Neuronal stem cell (in vitro differentiated cells): Measurements from ENCODE around the gene LRRC27.

ENCODE experiments used
- DNase-seq: peaks from one replicate; pipeline ENCODE4 v3.0.0-alpha.2; 2013; ENCODE audit warnings: low spot score
- H2AFZ ChIP-seq: one replicate; pipeline ENCODE4 v1.6.1; 2013; ENCODE audit warnings: mild to moderate bottlenecking, low read length, inconsistent platforms
- H2AK5ac ChIP-seq: 2 replicates; pipeline ENCODE4 v1.6.1; 2013; ENCODE audit warnings: low read depth, mild to moderate bottlenecking, inconsistent platforms, low read length, moderate library complexity, mixed read lengths
- H2BK120ac ChIP-seq: 2 replicates; pipeline ENCODE4 v1.6.1; 2013; ENCODE audit warnings: low read depth, mild to moderate bottlenecking, inconsistent platforms, low read length, moderate library complexity, mixed read lengths
- H2BK12ac ChIP-seq: one replicate; pipeline ENCODE4 v1.6.1; 2013; ENCODE audit warnings: low read length, inconsistent platforms
- H2BK15ac ChIP-seq: 2 replicates; pipeline ENCODE4 v1.6.1; 2013; ENCODE audit warnings: mild to moderate bottlenecking, low read length, inconsistent platforms, mixed read lengths
- H2BK5ac ChIP-seq: one replicate; pipeline ENCODE4 v1.6.1; 2013; ENCODE audit warnings: inconsistent platforms, mild to moderate bottlenecking, low read length, moderate library complexity
- H3K14ac ChIP-seq: one replicate; pipeline ENCODE4 v1.6.1; 2013; ENCODE audit warnings: low read length, inconsistent platforms
- H3K18ac ChIP-seq: 2 replicates; pipeline ENCODE4 v1.6.1; 2013; ENCODE audit warnings: low read length, inconsistent platforms
- H3K23ac ChIP-seq: 2 replicates; pipeline ENCODE4 v1.6.1; 2013; ENCODE audit warnings: low read depth, mild to moderate bottlenecking, mixed read lengths, low read length, inconsistent platforms; ENCODE audit not compliant: poor library complexity
- H3K27ac ChIP-seq: replicated peaks from 3 replicates; pipeline ENCODE4 v1.5.1; 2013; ENCODE audit warnings: low read length, inconsistent platforms
- H3K27me3 ChIP-seq, 3 experiments: 2 replicates each; pipeline ENCODE4 v1.6.1; 2013; ENCODE audit warnings: low read length in 3 of 3, mild to moderate bottlenecking in 2 of 3, inconsistent platforms in 1 of 3, low read depth in 1 of 3, mixed read lengths in 1 of 3, moderate library complexity in 1 of 3; ENCODE audit not compliant: control insufficient read depth in 3 of 3, insufficient read depth in 3 of 3
- H3K36me3 ChIP-seq, 2 donors: replicated peaks in 1 of 2; 2 replicates each; pipeline ENCODE4 v1.6.1; 2013; ENCODE audit warnings: low read length in 2 of 2; ENCODE audit not compliant: control insufficient read depth in 2 of 2, insufficient read depth in 2 of 2
- H3K4ac ChIP-seq: 2 replicates; pipeline ENCODE4 v1.6.1; 2013; ENCODE audit warnings: inconsistent platforms, mild to moderate bottlenecking, low read length, moderate library complexity
- H3K4me1 ChIP-seq, 2 donors: 1 replicate in 1 of 2; 2 replicates in 1 of 2; pipeline ENCODE4 v1.6.1; 2013; ENCODE audit warnings: low read length in 2 of 2, low read depth in 1 of 2; ENCODE audit not compliant: control insufficient read depth in 2 of 2, insufficient read depth in 1 of 2
- H3K4me2 ChIP-seq: one replicate; pipeline ENCODE4 v1.6.1; 2013; ENCODE audit warnings: mild to moderate bottlenecking, low read length, inconsistent platforms; ENCODE audit not compliant: insufficient read depth, poor library complexity, severe bottlenecking
- H3K4me3 ChIP-seq, 2 donors: 2 replicates each; pipeline ENCODE4 v1.5.1; 2013; ENCODE audit warnings: low read length in 2 of 2, mild to moderate bottlenecking in 2 of 2, inconsistent platforms in 1 of 2, moderate library complexity in 1 of 2
- H3K79me1 ChIP-seq: one replicate; pipeline ENCODE4 v1.6.1; 2013; ENCODE audit warnings: low read depth, mild to moderate bottlenecking, inconsistent platforms, low read length, moderate library complexity
- H3K9ac ChIP-seq: one replicate; pipeline ENCODE4 v1.6.1; 2013; ENCODE audit warnings: mild to moderate bottlenecking, low read depth, low read length, inconsistent platforms; ENCODE audit not compliant: poor library complexity
- H3K9me3 ChIP-seq, 2 donors: replicated peaks in 1 of 2; 2 replicates each; pipeline versions ENCODE3 to v1.6.1; 2013; ENCODE audit warnings: low read length in 2 of 2, mild to moderate bottlenecking in 2 of 2, inconsistent platforms in 1 of 2, low read depth in 1 of 2, mixed read lengths in 1 of 2, moderate library complexity in 1 of 2; ENCODE audit not compliant: control insufficient read depth in 2 of 2, insufficient read depth in 1 of 2
- H4K8ac ChIP-seq: one replicate; pipeline ENCODE4 v1.6.1; 2013; ENCODE audit warnings: low read depth, mild to moderate bottlenecking, inconsistent platforms, low read length, moderate library complexity
- H4K91ac ChIP-seq: one replicate; pipeline ENCODE4 v1.6.1; 2013; ENCODE audit warnings: low read length, low read depth, mild to moderate bottlenecking, inconsistent platforms; ENCODE audit not compliant: poor library complexity
- WGBS, 2 donors: extraction: QIAGEN DNeasy Blood & Tissue Kit; methylation state at CpG; one replicate each; pipeline ENCODE4 v1.1.7; 2013; ENCODE audit warnings: missing lambda C conversion rate in 2 of 2, mixed read lengths in 1 of 2; ENCODE audit not compliant: insufficient read length in 2 of 2, insufficient replicate concordance in 1 of 2; ENCODE audit errors: extremely low coverage in 2 of 2; 5-methylcytosine and 5-hydroxymethylcytosine counted together

The LRRC27 gene

GRCh38 chr10:132368391-132368790 lies 36.4 kb downstream of the LRRC27 start:
- H2BK15ac ChIP-seq: no peak overlapping the region
- H3K79me1 ChIP-seq: no peaks in the 10 kb centered on the region
- H4K91ac ChIP-seq: no peak overlapping the region
- H3K4me2 ChIP-seq: no peak overlapping the region
- no peak overlapping the region for H3K23ac ChIP-seq
- H2AFZ ChIP-seq: no peak overlapping the region
- no peak overlapping the region for H3K4ac ChIP-seq
- no peak overlapping the region for H2BK12ac ChIP-seq
- H3K27me3 ChIP-seq: no peaks in the 10 kb centered on the region
- no peak overlapping the region for H3K4me3 ChIP-seq
- H2AK5ac ChIP-seq: no peak overlapping the region
- no CpG with 5 or more reads among the region's 4 CpGs for WGBS, 2 donors
- H3K9ac ChIP-seq: no peak overlapping the region
- no peak overlapping the region for H4K8ac ChIP-seq
- no peak overlapping the region for H3K18ac ChIP-seq
- no peak overlapping the region for H3K27ac ChIP-seq
- peaks cover 8 to 36% of the 10 kb centered on the region in 2 donors for H3K36me3 ChIP-seq
- no peak overlapping the region for H2BK120ac ChIP-seq
- H3K4me1 ChIP-seq: no peaks in the 10 kb centered on the region
- H2BK5ac ChIP-seq: no peak overlapping the region
- no peak for DNase-seq
- H3K9me3 ChIP-seq: peaks cover 0 to 4% of the 10 kb centered on the region in 2 donors
- no peak overlapping the region for H3K14ac ChIP-seq

GRCh38 chr10:132368881-132369635 lies 37.1 kb downstream of the LRRC27 start:
- Histone ChIP-seq H2BK120ac (no peak overlapping the region), H2AK5ac (no peak overlapping the region), H3K9ac (no peak overlapping the region), H3K4me1 (no peaks in the 10 kb centered on the region), H4K91ac (no peak overlapping the region), H3K4me3 (no peak overlapping the region), H4K8ac (no peak overlapping the region), H3K27me3 (no peaks in the 10 kb centered on the region), H3K27ac (no peak overlapping the region), H3K36me3 (peaks cover 8 to 36% of the 10 kb centered on the region in 2 donors), H2BK12ac (no peak overlapping the region), H3K79me1 (no peaks in the 10 kb centered on the region), H3K9me3 (peaks cover 0 to 4% of the 10 kb centered on the region in 2 donors), H2AFZ (no peak overlapping the region), H3K4me2 (no peak overlapping the region), H2BK5ac (no peak overlapping the region), H3K23ac (no peak overlapping the region), H2BK15ac (no peak overlapping the region), H3K14ac (no peak overlapping the region), H3K4ac (no peak overlapping the region), H3K18ac (no peak overlapping the region)
- no peak for DNase-seq
- no CpG with 5 or more reads among the region's 9 CpGs for WGBS, 2 donors

- Histone ChIP-seq H3K4me3 (no peak overlapping the region), H4K8ac (no peak overlapping the region), H3K4me1 (no peaks in the 10 kb centered on the region), H3K27ac (no peak overlapping the region), H3K18ac (no peak overlapping the region), H3K27me3 (no peaks in the 10 kb centered on the region), H2BK12ac (no peak overlapping the region), H3K9ac (no peak overlapping the region), H2AFZ (no peak overlapping the region), H2BK15ac (no peak overlapping the region), H3K9me3 (no peaks in the 10 kb centered on the region), H2BK120ac (no peak overlapping the region), H3K79me1 (no peaks in the 10 kb centered on the region), H3K4me2 (no peak overlapping the region), H2BK5ac (no peak overlapping the region), H3K36me3 (peaks cover 3 to 30% of the 10 kb centered on the region in 2 donors), H4K91ac (no peak overlapping the region), H3K4ac (no peak overlapping the region), H2AK5ac (no peak overlapping the region), H3K14ac (no peak overlapping the region), H3K23ac (no peak overlapping the region)
- WGBS, 2 donors: no CpG with 5 or more reads among the region's 13 CpGs
- DNase-seq: no peak
Measured at GRCh38 chr10:132369636-132370185, 37.7 kb downstream of the LRRC27 start.

GRCh38 chr10:132370426-132371340 lies 38.7 kb downstream of the LRRC27 start:
- Histone ChIP-seq H2BK120ac (no peak overlapping the region), H2BK12ac (no peak overlapping the region), H3K9me3 (no peaks in the 10 kb centered on the region), H3K14ac (no peak overlapping the region), H3K9ac (no peak overlapping the region), H2AFZ (no peak overlapping the region), H2BK5ac (no peak overlapping the region), H3K23ac (peak overlapping the region; percentile 35), H3K27me3 (no peaks in the 10 kb centered on the region), H4K8ac (no peak overlapping the region), H3K27ac (no peak overlapping the region), H2BK15ac (no peak overlapping the region), H3K4me2 (no peak overlapping the region), H3K4me1 (no peaks in the 10 kb centered on the region), H3K18ac (no peak overlapping the region), H2AK5ac (no peak overlapping the region), H3K36me3 (peaks cover 3 to 26% of the 10 kb centered on the region in 2 donors), H4K91ac (no peak overlapping the region), H3K4ac (no peak overlapping the region), H3K79me1 (no peaks in the 10 kb centered on the region), H3K4me3 (no peak overlapping the region)
- no CpG with 5 or more reads among the region's 31 CpGs for WGBS, 2 donors
- no peak for DNase-seq
